T-helper 1 cell (primary cell): ENCODE measurements around the gene PTCD1.

Experiments used
- DNase-seq, 5 donors: peaks; one replicate each; pipeline ENCODE4 v3.0.0-alpha.2; 2012 to 2020
- total RNA-seq, 4 donors: gene quantifications; one replicate each; lab custom pipeline; 2026; lab: John Stamatoyannopoulos, UW

The PTCD1 gene
- 3.7 to 8.3 (median 6.0) reads per million in 4 donors for total RNA-seq

GRCh38 chr7:99438573-99439480, at the start of gene PTCD1, which contains the start of gene CPSF4:
Gene PTCD1, minus strand, starts transcription at chr7:99438798. Its CDS starts 3,556 bp downstream, at chr7:99435242.
Gene CPSF4, plus strand, starts transcription at chr7:99438943. Its CDS starts 140 bp downstream, at chr7:99439083.
- DNase-seq = peak; percentile 68 to 92 (median 78)

GRCh38 chr7:99485094-99485493, 46.5 kb upstream of the PTCD1 start:
- DNase-seq = no peak

GRCh38 chr7:99478464-99479440, 40.2 kb upstream of the PTCD1 start:
- no peak for DNase-seq

GRCh38 chr7:99476107-99476506, 37.5 kb upstream of the PTCD1 start:
- no peak for DNase-seq

GRCh38 chr7:99473315-99473596, 34.7 kb upstream of the PTCD1 start:
- DNase-seq = peak in 1 of 5 donors; percentile 45

GRCh38 chr7:99472561-99473314, 34.1 kb upstream of the PTCD1 start, which contains the start of gene ZNF789:
Gene ZNF789, plus strand, starts transcription at chr7:99472890. Its CDS starts 3,567 bp downstream, at chr7:99476457.
- peak; percentile 96 to 98 (median 97) for DNase-seq

- DNase-seq = no peak
Observed at GRCh38 chr7:99469381-99470065, 30.9 kb upstream of the PTCD1 start.

- no peak for DNase-seq
Observed at GRCh38 chr7:99468336-99468918, 29.8 kb upstream of the PTCD1 start.

GRCh38 chr7:99465421-99465768, 26.8 kb upstream of the PTCD1 start:
- DNase-seq = no peak

- no peak for DNase-seq
Observed at GRCh38 chr7:99461221-99461620, 22.6 kb upstream of the PTCD1 start.

GRCh38 chr7:99460651-99461050, 22.1 kb upstream of the PTCD1 start:
- DNase-seq = no peak

- peak in 1 of 5 donors; percentile 33 for DNase-seq
Observed at GRCh38 chr7:99459087-99459486, 20.5 kb upstream of the PTCD1 start.

- no peak for DNase-seq
Observed at GRCh38 chr7:99457650-99458493, 19.3 kb upstream of the PTCD1 start.

GRCh38 chr7:99457050-99457649, 18.6 kb upstream of the PTCD1 start:
- DNase-seq = no peak

GRCh38 chr7:99456288-99456687, 17.7 kb upstream of the PTCD1 start:
- no peak for DNase-seq

GRCh38 chr7:99455874-99456273, 17.3 kb upstream of the PTCD1 start:
- no peak for DNase-seq

- DNase-seq = no peak
Observed at GRCh38 chr7:99453105-99453504, 14.5 kb upstream of the PTCD1 start.

- no peak for DNase-seq
Observed at GRCh38 chr7:99452541-99452940, 13.9 kb upstream of the PTCD1 start.

GRCh38 chr7:99451936-99452335, 13.3 kb upstream of the PTCD1 start:
- DNase-seq = no peak

GRCh38 chr7:99449326-99449725, 10.7 kb upstream of the PTCD1 start:
- no peak for DNase-seq
